Activated naive CD4-positive, alpha-beta T cell treated with anti-CD3 and anti-CD28 coated beads, Interleukin-2, amount 50 U/mL, for 72 hours (primary cell): ENCODE measurements around the gene UTP4. TPM values are rescaled to one million over a fixed set of nuclear protein-coding genes. Genes with fewer than 3 reads are reported as not detected.
"Not testable (repeated sequence)": the region's sequence is repeated elsewhere in the genome, so short reads cannot be mapped to it uniquely, and the experiment has no call there.

Experiments
- ATAC-seq, 2 donors: fragments of 150-1000 bp; cut with Tn5 transposase; 2 replicates each; pipeline ENCODE4 v1.10.0; 2021; ENCODE audit warnings: mild to moderate bottlenecking in 2 of 2, moderate library complexity in 2 of 2
- DNase-seq, 2 donors: peaks; one replicate each; pipeline ENCODE4 v3.0.0; 2021 to 2022; ENCODE audit warnings: low spot score in 2 of 2
- H3K27ac Mint-ChIP-seq, 2 donors: one replicate each; pipeline ENCODE4 v1.8.0; 2022; ENCODE audit warnings: mild to moderate bottlenecking in 2 of 2, mixed read lengths in 2 of 2
- H3K36me3 Mint-ChIP-seq, 2 donors: one replicate each; pipeline ENCODE4 v1.8.0; 2022; ENCODE audit warnings: mixed read lengths in 2 of 2
- H3K9me3 Mint-ChIP-seq, 2 donors: one replicate each; pipeline ENCODE4 v1.8.0; 2022; ENCODE audit warnings: mixed read lengths in 2 of 2
- total RNA-seq, 2 donors: library from RNA; stranded (reverse); gene quantifications; one replicate each; pipeline ENCODE4 v1.2.3, GENCODE V29; 2022

The UTP4 gene
- total RNA-seq, 2 donors from 2014 or later, result 56.0 to 86.7 TPM

DNA sequence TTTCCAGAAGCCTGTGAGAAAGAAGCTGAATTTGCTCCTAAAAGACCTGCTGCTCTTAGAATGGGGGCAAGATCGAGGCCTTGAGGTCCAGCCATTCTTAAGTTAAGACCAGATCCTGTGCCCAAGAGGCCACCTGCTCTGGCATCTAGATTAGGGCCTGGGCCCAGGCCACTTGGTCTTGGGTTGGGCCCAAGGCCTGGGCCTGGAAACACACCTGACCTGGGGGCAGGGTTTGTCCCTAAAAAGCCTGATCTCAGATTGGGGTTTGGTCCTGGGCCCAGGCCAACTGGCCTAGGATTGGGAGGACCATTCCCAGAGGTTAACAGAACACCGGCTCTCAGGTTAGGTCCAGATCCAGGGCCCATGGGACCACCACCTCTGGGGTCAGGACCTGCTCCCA lies 12.9 kb upstream of the UTP4 start:
- Mint-ChIP-seq H3K36me3 (peaks cover 5 to 22% of the 10 kb centered on the region in 2 donors), H3K27ac (no peak overlapping the region), H3K9me3 (no peaks in the 10 kb centered on the region)
- no peak for ATAC-seq
- DNase-seq, result no peak

DNA sequence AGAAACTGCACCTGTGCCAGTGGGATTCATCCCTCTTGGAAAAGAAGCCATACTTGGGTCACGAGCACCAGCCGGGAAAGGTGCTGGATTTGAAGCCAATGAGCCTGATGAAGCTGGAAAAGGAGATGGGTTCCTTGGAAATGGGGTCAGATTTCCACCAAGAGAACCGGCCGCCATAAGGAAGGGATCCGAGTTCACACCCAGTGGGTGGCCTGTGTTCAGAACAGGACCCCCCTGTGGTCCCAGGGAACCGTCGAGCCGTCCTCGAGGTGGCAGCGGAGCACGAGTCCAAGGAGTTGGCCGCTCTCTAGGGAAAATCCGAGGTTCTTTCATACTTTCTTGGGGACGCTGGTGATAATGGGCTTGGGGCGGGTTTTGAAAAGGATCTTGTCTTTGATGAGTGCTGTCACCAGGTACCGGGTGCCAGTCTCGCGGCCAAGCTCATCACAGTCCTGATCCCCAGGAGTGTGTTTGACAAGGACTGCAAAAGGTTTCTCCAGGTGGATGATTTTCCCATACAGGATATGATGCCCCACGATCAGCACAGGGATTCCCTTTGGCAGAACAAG lies 12.3 kb upstream of the UTP4 start:
- no peaks in the 10 kb centered on the region for H3K9me3 Mint-ChIP-seq
- no peak overlapping the region for H3K27ac Mint-ChIP-seq
- peaks cover 5 to 22% of the 10 kb centered on the region in 2 donors for H3K36me3 Mint-ChIP-seq
- DNase-seq (no peak), ATAC-seq (no peak)

DNA sequence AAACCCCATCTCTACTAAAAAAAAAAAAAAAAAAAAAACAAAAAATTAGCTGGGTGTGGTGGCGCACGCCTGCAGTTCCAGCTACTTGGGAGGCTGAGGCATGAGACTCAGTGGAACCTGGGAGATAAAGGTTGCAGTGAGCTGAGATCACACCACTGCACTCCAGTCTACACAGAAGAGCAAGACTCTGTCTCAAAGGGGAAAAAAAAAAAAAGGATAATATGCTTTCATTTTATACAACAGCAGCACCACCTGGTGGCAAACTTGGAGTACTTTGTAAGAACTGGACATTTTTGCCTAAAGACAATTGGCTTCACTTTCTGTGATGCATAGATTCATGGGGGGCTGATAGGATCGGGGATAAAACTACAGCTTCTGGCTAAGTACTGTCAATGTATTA lies 8.5 kb upstream of the UTP4 start:
- peak in 1 of 2 donors; percentile 53 for DNase-seq

DNA sequence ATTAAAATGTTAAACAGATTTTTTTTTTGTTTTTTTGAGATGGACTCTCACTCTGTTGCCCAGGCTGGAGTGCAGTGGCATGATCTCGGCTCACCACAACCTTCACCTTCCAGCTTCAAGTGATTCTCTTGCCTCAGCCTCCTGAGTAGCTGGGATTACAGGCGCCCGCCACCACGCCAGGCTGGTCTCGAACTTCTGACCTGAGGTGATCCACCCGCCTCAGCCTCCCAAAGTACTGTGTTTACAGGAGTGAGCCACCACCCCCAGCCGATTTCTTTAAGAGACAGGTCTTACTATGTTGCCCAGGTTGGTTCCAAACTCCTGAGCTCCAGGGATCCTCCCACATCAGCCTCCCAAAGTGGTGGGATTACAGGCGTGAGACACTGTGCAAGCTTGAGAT lies 8.0 kb upstream of the UTP4 start:
- H3K9me3 Mint-ChIP-seq, DNase-seq, H3K27ac Mint-ChIP-seq, ATAC-seq: not testable (repeated sequence)
- H3K36me3 Mint-ChIP-seq, result peaks cover 0 to 16% of the 10 kb centered on the region in 2 donors

More for the DNA sequence above, 8.5 kb upstream of the UTP4 start:
- Mint-ChIP-seq H3K9me3 (no peaks in the 10 kb centered on the region), H3K27ac (no peak overlapping the region), H3K36me3 (peaks cover 0 to 16% of the 10 kb centered on the region in 2 donors)
- ATAC-seq, result peak; percentile 47 to 67

DNA sequence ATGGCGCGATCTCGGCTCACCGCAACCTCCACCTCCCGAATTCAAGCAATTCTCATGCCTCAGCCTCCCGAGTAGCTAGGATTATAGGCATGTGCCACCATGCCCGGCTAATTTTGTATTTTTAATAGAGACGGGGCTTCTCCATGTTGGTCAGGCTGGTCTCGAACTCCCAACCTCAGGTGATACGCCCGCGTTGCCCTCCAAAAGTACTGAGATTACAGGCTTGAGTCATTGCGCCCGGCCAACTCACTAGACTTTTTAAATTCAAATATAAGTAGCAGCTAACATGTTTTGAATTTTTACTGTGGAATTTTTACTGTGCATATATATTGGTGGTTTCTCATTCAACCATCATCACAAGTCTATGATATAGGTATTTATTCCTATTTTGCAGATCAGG lies 7.5 kb upstream of the UTP4 start:
- H3K36me3 Mint-ChIP-seq, result peaks cover 0 to 16% of the 10 kb centered on the region in 2 donors
- peak overlapping the region in 1 of 2 donors; percentile 17 for H3K27ac Mint-ChIP-seq
- ATAC-seq, H3K9me3 Mint-ChIP-seq, DNase-seq: not testable (repeated sequence)

DNA sequence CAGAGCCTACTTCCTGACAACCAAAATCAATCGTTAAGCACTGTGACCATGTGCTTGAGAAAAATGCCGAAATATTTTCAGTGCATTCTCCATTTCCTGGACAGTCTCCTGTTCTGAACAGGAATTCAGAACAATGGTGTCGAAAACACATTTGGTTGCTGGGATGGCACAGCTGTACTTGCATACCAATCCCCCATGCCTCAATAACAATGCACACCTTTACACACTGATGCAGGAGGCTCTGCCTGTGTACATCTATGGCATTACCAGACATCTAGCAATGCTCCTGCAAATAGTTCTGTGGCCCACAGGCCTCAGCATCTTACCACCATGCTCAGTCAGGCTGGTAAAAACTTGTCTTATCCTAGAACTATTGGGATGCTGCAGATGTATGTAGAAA lies 6.2 kb upstream of the UTP4 start:
- ATAC-seq (no peak), DNase-seq (no peak)
- H3K36me3 Mint-ChIP-seq, result peaks cover 3 to 11% of the 10 kb centered on the region in 2 donors
- no peak overlapping the region for H3K27ac Mint-ChIP-seq
- H3K9me3 Mint-ChIP-seq, result no peaks in the 10 kb centered on the region

DNA sequence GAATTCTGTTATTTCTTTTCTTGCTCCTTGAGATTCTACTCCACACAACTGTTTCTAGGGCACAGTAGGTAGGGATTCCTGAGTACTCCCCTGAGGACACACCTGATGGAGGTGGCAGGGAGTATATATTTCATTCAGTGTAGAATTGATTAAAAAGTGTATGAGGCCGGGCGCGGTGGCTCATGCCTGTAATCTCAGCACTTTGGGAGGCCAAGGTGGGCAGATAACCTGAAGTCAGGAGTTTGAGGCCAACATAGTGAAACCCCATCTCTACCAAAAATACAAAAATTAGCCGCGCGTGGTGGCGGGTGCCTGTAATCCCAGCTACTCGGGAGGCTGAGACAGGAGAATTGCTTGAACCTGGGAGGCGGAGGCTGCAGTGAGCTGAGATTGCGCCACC lies 5.6 kb upstream of the UTP4 start:
- not testable (repeated sequence) for ATAC-seq, H3K9me3 Mint-ChIP-seq, DNase-seq, H3K27ac Mint-ChIP-seq
- H3K36me3 Mint-ChIP-seq, result peaks cover 9 to 16% of the 10 kb centered on the region in 2 donors

DNA sequence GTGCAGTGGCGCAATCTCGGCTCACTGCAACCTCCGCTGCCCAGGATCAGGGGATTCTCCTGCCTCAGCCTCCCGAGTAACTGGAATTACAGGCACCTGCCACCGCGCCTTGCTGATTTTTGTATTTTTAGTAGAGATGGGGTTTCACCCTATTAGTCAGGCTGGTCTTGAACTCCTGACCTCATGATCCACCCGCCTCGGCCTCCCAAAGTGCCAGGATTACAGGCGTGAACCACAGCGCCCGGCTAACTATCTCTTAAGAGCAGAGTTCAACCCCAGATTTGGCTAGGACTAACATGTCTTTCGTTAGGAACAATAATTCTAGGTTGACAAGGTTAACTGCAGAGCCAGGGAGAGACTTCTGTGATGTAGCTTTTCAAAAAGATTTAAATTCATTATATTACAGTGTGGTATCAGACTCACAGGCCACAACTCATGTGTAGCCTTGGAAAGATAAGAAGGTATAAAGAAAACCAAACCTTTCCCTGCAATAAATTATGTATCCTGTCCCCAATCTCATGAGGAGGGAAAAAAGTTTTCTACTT lies 4.4 kb upstream of the UTP4 start:
- DNase-seq, result no peak
- Mint-ChIP-seq H3K9me3 (no peaks in the 10 kb centered on the region), H3K36me3 (peaks cover 13 to 23% of the 10 kb centered on the region in 2 donors)

DNA sequence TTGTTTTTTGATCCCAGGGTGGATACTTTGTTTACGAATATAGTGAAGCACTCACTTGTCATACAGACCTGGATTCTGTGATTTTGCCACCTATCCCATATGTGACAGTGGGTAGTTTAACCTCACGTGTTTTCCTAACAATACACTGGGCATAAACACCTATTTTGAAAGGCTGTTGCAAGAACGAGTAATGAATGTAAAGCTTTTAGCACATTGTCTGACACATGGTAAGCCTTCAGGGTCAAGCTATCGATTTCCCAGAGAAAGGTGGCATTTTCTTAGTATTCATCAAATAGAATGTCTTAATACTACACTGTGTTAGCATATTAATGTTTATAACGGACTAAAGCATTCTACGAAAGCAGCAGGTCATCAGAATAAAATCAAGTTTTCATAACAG lies 2.0 kb upstream of the UTP4 start:
- Mint-ChIP-seq H3K36me3 (peaks cover 26 to 32% of the 10 kb centered on the region in 2 donors), H3K9me3 (no peaks in the 10 kb centered on the region), H3K27ac (peak overlapping the region in 1 of 2 donors; percentile 94)
- DNase-seq, result no peak
- ATAC-seq, result no peak

More for the DNA sequence above, 4.4 kb upstream of the UTP4 start:
- H3K27ac Mint-ChIP-seq, result peak overlapping the region in 1 of 2 donors; percentile 5
- no peak for ATAC-seq

DNA sequence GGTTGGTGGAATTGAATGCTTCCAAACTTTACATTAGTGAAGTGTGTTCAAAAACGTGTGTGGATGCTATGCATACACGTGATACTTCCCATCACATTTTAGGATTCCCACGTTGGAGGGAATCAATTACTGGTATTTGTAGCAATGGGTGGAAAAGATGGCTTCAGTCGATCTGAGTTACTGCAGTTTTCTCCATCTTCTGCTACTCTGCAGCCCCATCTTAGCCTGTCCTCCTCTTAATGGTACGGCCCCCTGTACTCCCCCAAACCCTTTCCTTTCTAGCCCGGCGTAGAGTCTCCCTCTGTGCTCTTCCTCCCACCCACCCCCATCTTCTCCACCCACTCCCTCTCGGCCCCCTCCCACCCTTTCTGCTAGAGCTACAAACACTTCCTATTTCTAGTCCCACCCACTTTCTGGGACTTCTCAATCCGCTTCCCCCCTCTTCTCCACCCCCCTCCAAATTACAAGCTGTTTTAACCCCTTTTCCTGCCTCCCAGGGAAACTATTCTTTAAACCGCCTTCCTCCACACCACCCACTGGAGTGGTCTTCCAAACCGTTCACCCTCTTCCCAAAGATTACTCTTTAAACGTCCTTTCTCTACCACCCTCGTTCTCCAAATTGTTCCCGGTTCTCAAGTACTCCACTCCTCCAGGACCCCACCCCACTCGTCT lies 1.1 kb upstream of the UTP4 start:
- Mint-ChIP-seq H3K9me3 (no peaks in the 10 kb centered on the region), H3K36me3 (peaks cover 26 to 32% of the 10 kb centered on the region in 2 donors), H3K27ac (peak overlapping the region; percentile 94)
- ATAC-seq (no peak), DNase-seq (no peak)

DNA sequence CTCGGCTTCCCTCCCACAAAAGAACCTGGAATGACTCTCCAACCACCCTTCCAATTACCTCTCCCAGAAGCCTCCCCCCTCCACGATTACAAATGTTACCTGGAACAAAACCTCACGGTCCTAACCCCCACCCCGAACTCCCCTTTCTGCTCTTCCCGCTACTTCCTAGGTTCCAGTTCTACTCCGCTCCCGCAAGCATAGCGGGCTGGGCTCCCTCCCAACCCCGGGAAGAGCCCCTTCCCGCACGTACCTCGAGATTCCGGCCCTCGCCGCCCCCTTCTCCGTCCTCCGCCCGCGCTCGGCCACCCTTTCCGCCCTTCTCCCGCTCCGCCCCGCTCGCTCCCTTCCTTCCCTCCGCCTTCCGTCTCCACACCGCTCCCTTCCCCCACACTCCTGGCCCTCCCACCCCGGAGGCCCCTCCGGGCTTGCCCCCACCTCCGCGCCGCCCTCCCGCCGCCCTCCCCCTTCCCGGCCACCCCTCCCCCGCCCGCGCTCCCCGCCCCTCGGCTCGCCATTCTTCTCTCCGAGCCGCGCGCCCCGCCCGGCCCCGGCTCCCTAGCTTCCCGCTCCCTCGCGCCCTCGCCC lies 518 bp upstream of the UTP4 start:
- peak; percentile 46 to 65 for ATAC-seq
- peak overlapping the region; percentile 94 for H3K27ac Mint-ChIP-seq
- H3K9me3 Mint-ChIP-seq, result no peaks in the 10 kb centered on the region
- DNase-seq, result peak in 1 of 2 donors; percentile 67
- H3K36me3 Mint-ChIP-seq, result peaks cover 26 to 32% of the 10 kb centered on the region in 2 donors

DNA sequence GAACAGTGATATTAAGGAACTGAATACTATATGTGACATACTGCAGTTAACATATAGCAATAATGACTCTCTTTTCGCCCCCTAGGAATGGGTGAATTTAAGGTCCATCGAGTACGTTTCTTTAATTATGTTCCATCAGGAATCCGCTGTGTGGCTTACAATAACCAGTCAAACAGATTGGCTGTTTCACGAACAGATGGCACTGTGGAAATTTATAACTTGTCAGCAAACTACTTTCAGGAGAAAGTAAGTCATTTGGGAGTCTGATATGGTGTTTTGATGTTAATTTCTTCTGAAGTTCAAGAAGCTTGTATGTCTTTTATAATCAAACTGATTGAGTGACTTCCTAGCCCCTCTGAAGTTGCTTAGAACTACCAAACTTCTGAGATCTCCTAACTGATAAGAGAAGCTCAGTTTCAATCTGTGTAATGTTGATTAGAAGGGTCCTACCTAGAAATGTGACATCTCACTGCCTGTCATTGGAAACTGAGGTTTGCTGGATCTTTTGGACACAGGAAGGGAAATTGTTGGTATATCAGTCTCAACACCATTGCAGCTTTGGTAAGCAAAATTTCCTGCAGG lies 1.0 kb downstream of the UTP4 start:
- ATAC-seq (no peak), DNase-seq (no peak)
- H3K36me3 Mint-ChIP-seq, result peaks cover 32 to 33% of the 10 kb centered on the region in 2 donors
- H3K9me3 Mint-ChIP-seq, result no peaks in the 10 kb centered on the region
- H3K27ac Mint-ChIP-seq, result peak overlapping the region; percentile 94 to 96

DNA sequence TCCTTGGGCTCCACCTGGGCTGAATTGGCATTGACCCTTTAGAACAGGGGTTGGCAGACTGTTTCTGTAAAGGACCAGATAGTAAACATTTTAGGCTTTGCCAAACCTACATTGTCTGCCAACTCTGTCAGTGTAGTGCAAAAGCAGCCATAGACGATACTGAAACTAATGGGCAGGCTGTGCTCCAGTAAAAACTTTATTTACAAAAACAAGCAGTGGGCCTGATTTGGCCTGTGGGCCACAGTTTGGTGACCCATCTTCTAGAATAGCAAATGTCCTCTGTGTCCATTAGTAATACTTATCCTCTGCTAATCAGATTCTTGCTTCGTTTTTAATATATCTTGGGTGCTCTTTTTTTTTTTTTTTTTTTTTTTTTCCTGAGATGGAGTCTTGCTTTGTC lies 6.2 kb downstream of the UTP4 start:
- Mint-ChIP-seq H3K27ac (no peak overlapping the region), H3K36me3 (peaks cover 21 to 25% of the 10 kb centered on the region in 2 donors), H3K9me3 (no peaks in the 10 kb centered on the region)
- ATAC-seq (no peak), DNase-seq (no peak)

DNA sequence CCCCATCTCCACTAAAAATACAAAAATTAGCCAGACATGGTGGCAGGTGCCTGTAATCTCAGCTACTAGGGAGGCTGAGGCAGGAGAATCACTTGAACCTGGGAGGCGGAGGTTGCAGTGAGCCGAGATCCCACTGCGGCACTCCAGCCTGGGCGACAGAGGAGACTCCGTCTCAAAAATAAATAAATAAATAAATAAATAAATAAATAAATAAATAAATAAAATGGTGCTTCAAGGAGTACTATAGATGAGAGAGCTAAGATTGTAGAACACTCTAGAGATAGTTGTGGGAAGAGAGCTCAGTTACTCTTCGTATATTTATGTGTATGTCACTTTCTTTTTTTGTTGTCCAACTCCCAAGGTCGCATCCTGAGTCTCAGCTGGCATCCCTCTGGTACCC lies 7.0 kb downstream of the UTP4 start:
- DNase-seq, ATAC-seq, H3K27ac Mint-ChIP-seq, H3K9me3 Mint-ChIP-seq: not testable (repeated sequence)
- peaks cover 16 to 18% of the 10 kb centered on the region in 2 donors for H3K36me3 Mint-ChIP-seq

DNA sequence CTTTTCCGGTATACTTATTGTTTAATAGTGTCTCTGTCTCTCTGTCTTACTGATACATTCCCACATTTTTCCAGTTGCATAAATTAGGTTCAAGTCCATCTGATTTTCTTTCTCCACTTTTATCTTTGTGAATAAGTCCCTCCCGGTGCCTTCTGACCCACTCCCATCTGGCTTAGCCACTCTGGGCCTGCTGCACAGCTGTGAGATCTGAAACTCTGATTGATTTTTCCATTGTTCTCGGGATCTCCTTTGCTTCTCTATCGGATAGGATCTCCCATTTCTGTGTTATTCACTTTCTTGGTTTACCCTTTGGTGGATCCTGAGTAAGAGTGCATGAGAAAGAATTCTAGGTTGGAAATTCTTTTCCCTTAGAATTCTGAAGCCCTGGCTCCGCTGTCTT lies 8.6 kb downstream of the UTP4 start:
- Mint-ChIP-seq H3K27ac (no peak overlapping the region), H3K9me3 (no peaks in the 10 kb centered on the region), H3K36me3 (peaks cover 16 to 18% of the 10 kb centered on the region in 2 donors)
- DNase-seq, result no peak
- ATAC-seq, result no peak

DNA sequence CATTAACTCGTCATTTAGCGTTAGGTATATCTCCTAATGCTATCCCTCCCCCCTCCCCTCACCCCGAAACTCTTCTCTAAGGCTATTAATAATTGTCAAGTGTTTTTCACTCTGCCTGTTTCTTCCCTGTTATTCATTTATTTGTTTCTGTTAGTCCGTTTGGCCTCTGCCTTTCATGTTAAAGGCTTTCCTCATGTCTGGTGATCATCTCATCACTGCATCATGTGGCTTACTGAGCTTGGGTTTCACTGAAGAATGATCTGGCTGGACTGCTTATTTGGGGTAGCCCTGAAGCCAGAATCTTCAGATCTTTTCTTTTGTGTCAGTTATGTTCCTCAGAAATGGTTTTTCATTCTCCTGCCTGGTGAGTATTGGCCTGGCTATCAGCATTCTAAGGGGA lies 9.5 kb downstream of the UTP4 start:
- ATAC-seq (no peak), DNase-seq (no peak)
- H3K36me3 Mint-ChIP-seq, result peaks cover 16 to 18% of the 10 kb centered on the region in 2 donors
- no peak overlapping the region for H3K27ac Mint-ChIP-seq
- no peaks in the 10 kb centered on the region for H3K9me3 Mint-ChIP-seq

DNA sequence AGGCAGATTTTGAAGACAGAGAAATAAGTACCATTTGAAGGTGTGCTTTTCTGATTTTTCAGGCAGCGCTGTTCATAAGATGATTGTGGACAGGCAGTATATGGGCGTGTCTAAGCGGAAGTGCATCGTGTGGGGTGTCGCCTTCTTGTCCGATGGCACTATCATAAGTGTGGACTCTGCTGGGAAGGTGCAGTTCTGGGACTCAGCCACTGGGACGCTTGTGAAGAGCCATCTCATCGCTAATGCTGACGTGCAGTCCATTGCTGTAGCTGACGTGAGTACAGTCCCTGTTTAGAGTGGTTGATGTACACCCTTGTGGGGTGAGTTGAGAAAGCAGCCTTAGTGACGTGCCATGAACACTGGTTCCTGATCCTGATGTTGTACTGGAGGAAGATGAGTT lies 10.7 kb downstream of the UTP4 start:
- Mint-ChIP-seq H3K9me3 (no peaks in the 10 kb centered on the region), H3K36me3 (peaks cover 10 to 12% of the 10 kb centered on the region in 2 donors), H3K27ac (peak overlapping the region; percentile 34 to 77)
- ATAC-seq (no peak), DNase-seq (no peak)
